ENCODE results near the gene SNX9.
"Not testable (repeated sequence)": the region's sequence is repeated elsewhere in the genome, so short reads cannot be mapped to it uniquely, and the experiment has no call there.

SNX9 gene

DNA sequence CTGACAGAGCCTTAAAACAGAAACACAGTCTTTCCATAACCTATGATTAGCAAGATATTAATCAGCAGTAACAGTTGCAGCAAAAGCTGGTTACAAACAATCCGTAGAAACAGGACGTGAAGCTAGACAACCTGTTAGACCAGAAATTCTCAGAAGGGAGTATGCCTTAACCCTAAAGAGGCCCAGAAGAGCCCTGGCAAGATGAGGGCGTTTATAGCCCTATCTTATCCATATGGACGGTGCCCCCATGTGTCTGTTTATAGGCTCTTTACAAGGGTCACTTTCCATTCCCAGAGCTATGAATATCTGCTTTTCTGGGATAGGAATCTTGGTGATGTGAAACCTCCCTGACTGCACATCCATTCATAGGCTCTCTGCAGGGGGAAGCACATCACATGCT lies 77.7 kb downstream of the SNX9 start:
- H3K36me3 ChIP-seq (ENCODE audit: control insufficient read depth in 2 of 2, insufficient read depth in 1 of 2, low read length in 2 of 2), result peaks cover 12 to 56% of the 10 kb centered on the region in 2 experiments
- H3K27ac ChIP-seq (ENCODE audit: extremely low read depth, low read depth, low read length); H3K9me3 ChIP-seq (ENCODE audit: control insufficient read depth, insufficient read depth, low read depth, low read length); H3K4me1 ChIP-seq (ENCODE audit: control insufficient read depth, insufficient read depth, low read length); H3K4me3 ChIP-seq (ENCODE audit: low read depth, low read length); POLR2A ChIA-PET: not testable (repeated sequence)
- CTCF ChIA-PET, result interaction anchor here (0.6 to 0.8 kb wide), 2 partner anchors 34 to 144 kb away, joined by 3 read pairs; no protein-coding TSS in a partner anchor
- 0 out of 2 replicates have a peak, but pooled peaks have one; percentile 20 for TF ChIP-seq ZBTB17 (tag by site-specific recombination; IDR thresholded peaks at IDR 0.05)
- peak; percentile 82 for TF ChIP-seq SP7 (tag by site-specific recombination; IDR thresholded peaks at IDR 0.05)
- TF ChIP-seq SCRT2 (tag by site-specific recombination; IDR thresholded peaks at IDR 0.05), result 0 out of 2 replicates have a peak, but pooled peaks have one; percentile 23

DNA sequence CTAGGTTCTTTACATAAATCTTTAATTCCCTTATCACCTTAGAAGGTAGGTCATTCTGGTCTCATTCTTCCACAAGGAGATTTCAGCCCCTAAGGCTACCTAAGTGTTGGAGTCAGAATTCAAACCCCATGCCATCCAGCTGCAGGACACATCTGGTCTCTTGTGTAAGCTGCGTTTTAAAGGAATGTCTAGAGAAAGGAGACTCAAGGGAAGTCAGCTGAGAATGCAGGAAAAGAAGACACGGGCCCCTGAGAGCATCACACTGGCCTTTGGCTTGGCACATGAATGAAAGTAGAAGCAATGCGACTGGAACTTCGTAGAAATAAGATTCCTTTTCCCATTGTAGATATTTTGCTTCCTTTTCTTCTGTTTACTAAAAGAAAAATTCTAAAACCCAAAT lies 82.0 kb downstream of the SNX9 start:
- peaks cover 12 to 57% of the 10 kb centered on the region in 2 experiments for H3K36me3 ChIP-seq (ENCODE audit: control insufficient read depth in 2 of 2, insufficient read depth in 1 of 2, low read length in 2 of 2)
- TF ChIP-seq ZNF792 (tag by site-specific recombination; IDR thresholded peaks at IDR 0.05) (no peak), KLF8 (tag by site-specific recombination; IDR thresholded peaks at IDR 0.05) (no peak), SETDB1 (IDR thresholded peaks at IDR 0.05; ENCODE audit: insufficient read length, low read length) (no peak), TRIM28 (IDR thresholded peaks at IDR 0.05; ENCODE audit: borderline replicate concordance, low read length) (no peak), ZNF660 (tag by site-specific recombination; IDR thresholded peaks at IDR 0.05) (no peak), ZNF394 (tag by site-specific recombination; IDR thresholded peaks at IDR 0.05; ENCODE audit: borderline replicate concordance) (no peak), SP2 (tag by site-specific recombination; IDR thresholded peaks at IDR 0.05) (no peak), ZXDB (tag by site-specific recombination; IDR thresholded peaks at IDR 0.05) (no peak)
- TF ChIP-seq, protein P1, sequence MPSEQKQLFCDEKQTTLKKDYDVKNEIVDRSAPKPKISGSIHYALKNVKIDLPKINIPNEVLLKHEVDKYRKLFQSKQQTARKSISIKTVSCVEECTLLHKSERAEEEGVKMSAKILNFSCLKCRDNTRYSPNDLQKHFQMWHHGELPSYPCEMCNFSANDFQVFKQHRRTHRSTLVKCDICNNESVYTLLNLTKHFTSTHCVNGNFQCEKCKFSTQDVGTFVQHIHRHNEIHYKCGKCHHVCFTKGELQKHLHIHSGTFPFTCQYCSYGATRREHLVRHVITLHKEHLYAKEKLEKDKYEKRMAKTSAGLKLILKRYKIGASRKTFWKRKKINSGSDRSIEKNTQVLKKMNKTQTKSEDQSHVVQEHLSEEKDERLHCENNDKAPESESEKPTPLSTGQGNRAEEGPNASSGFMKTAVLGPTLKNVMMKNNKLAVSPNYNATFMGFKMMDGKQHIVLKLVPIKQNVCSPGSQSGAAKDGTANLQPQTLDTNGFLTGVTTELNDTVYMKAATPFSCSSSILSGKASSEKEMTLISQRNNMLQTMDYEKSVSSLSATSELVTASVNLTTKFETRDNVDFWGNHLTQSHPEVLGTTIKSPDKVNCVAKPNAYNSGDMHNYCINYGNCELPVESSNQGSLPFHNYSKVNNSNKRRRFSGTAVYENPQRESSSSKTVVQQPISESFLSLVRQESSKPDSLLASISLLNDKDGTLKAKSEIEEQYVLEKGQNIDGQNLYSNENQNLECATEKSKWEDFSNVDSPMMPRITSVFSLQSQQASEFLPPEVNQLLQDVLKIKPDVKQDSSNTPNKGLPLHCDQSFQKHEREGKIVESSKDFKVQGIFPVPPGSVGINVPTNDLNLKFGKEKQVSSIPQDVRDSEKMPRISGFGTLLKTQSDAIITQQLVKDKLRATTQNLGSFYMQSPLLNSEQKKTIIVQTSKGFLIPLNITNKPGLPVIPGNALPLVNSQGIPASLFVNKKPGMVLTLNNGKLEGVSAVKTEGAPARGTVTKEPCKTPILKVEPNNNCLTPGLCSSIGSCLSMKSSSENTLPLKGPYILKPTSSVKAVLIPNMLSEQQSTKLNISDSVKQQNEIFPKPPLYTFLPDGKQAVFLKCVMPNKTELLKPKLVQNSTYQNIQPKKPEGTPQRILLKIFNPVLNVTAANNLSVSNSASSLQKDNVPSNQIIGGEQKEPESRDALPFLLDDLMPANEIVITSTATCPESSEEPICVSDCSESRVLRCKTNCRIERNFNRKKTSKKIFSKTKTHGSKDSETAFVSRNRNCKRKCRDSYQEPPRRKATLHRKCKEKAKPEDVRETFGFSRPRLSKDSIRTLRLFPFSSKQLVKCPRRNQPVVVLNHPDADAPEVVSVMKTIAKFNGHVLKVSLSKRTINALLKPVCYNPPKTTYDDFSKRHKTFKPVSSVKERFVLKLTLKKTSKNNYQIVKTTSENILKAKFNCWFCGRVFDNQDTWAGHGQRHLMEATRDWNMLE (tag by site-specific recombination; conservative IDR thresholded peaks at IDR 0.05; ENCODE audit: low read depth), result no peak
- TF ChIP-seq, protein P2, sequence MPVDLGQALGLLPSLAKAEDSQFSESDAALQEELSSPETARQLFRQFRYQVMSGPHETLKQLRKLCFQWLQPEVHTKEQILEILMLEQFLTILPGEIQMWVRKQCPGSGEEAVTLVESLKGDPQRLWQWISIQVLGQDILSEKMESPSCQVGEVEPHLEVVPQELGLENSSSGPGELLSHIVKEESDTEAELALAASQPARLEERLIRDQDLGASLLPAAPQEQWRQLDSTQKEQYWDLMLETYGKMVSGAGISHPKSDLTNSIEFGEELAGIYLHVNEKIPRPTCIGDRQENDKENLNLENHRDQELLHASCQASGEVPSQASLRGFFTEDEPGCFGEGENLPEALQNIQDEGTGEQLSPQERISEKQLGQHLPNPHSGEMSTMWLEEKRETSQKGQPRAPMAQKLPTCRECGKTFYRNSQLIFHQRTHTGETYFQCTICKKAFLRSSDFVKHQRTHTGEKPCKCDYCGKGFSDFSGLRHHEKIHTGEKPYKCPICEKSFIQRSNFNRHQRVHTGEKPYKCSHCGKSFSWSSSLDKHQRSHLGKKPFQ (tag by site-specific recombination; IDR thresholded peaks at IDR 0.05), result no peak
- TF ChIP-seq, protein P3, sequence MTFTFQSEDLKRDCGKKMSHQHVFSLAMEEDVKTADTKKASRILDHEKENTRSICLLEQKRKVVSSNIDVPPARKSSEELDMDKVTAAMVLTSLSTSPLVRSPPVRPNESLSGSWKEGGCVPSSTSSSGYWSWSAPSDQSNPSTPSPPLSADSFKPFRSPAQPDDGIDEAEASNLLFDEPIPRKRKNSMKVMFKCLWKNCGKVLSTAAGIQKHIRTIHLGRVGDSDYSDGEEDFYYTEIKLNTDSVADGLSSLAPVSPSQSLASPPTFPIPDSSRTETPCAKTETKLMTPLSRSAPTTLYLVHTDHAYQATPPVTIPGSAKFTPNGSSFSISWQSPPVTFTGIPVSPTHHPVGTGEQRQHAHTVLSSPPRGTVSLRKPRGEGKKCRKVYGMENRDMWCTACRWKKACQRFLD (tag by site-specific recombination; IDR thresholded peaks at IDR 0.05), result no peak
- TF ChIP-seq, protein P4, sequence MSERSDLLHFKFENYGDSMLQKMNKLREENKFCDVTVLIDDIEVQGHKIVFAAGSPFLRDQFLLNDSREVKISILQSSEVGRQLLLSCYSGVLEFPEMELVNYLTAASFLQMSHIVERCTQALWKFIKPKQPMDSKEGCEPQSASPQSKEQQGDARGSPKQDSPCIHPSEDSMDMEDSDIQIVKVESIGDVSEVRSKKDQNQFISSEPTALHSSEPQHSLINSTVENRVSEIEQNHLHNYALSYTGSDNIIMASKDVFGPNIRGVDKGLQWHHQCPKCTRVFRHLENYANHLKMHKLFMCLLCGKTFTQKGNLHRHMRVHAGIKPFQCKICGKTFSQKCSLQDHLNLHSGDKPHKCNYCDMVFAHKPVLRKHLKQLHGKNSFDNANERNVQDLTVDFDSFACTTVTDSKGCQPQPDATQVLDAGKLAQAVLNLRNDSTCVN (tag by site-specific recombination; optimal IDR thresholded peaks at IDR 0.05), result no peak
- TF ChIP-seq, protein P5, sequence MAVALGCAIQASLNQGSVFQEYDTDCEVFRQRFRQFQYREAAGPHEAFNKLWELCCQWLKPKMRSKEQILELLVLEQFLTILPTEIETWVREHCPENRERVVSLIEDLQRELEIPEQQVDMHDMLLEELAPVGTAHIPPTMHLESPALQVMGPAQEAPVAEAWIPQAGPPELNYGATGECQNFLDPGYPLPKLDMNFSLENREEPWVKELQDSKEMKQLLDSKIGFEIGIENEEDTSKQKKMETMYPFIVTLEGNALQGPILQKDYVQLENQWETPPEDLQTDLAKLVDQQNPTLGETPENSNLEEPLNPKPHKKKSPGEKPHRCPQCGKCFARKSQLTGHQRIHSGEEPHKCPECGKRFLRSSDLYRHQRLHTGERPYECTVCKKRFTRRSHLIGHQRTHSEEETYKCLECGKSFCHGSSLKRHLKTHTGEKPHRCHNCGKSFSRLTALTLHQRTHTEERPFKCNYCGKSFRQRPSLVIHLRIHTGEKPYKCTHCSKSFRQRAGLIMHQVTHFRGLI (tag by site-specific recombination; IDR thresholded peaks at IDR 0.05), result no peak
- POLR2A ChIA-PET, result interaction anchor here (0.6 kb wide), 1 partner anchor 9 kb away, joined by 6 read pairs; no protein-coding TSS in a partner anchor
- H3K9me3 ChIP-seq (ENCODE audit: control insufficient read depth, insufficient read depth, low read depth, low read length), result no peaks in the 10 kb centered on the region
- H3K4me1 ChIP-seq (ENCODE audit: control insufficient read depth, insufficient read depth, low read length), result no peaks in the 10 kb centered on the region
- H3K27ac ChIP-seq (ENCODE audit: extremely low read depth, low read depth, low read length), result no peak overlapping the region
- CTCF ChIA-PET, result interaction anchor here (0.9 kb wide), 1 partner anchor 31 kb away, joined by 5 read pairs; no protein-coding TSS in a partner anchor
- H3K4me3 ChIP-seq (ENCODE audit: low read depth, low read length), result no peak overlapping the region

Data from HEK293 (cell line).